ENCODE data around the gene PADI3.

PADI3 gene, protein sequence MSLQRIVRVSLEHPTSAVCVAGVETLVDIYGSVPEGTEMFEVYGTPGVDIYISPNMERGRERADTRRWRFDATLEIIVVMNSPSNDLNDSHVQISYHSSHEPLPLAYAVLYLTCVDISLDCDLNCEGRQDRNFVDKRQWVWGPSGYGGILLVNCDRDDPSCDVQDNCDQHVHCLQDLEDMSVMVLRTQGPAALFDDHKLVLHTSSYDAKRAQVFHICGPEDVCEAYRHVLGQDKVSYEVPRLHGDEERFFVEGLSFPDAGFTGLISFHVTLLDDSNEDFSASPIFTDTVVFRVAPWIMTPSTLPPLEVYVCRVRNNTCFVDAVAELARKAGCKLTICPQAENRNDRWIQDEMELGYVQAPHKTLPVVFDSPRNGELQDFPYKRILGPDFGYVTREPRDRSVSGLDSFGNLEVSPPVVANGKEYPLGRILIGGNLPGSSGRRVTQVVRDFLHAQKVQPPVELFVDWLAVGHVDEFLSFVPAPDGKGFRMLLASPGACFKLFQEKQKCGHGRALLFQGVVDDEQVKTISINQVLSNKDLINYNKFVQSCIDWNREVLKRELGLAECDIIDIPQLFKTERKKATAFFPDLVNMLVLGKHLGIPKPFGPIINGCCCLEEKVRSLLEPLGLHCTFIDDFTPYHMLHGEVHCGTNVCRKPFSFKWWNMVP

DNA sequence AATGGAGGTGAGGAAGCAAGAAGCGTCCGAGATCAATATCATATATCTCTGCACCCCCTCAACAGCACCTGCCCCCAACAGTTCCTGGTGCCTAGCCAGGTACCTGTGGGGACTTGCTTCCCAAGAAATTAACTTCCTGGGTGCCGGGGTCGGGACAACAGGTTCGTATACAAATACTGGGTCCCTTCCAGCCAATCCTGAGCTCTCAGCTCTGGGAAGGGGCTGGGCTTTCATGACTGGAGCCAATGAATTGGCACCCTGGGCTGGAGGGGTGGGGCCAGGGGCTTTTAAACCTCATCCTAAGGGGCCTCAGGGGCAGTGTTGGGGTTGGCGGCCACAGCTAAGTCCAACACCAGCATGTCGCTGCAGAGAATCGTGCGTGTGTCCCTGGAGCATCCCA, at the start of gene PADI3:
Gene PADI3, plus strand, starts transcription at position 318 of the 400 bp plus-strand sequence. Its CDS starts 40 bp downstream, at position 358.
- no peak for DNase-seq
- intact Hi-C loops (cut with DNase I) = no loop called here

DNA sequence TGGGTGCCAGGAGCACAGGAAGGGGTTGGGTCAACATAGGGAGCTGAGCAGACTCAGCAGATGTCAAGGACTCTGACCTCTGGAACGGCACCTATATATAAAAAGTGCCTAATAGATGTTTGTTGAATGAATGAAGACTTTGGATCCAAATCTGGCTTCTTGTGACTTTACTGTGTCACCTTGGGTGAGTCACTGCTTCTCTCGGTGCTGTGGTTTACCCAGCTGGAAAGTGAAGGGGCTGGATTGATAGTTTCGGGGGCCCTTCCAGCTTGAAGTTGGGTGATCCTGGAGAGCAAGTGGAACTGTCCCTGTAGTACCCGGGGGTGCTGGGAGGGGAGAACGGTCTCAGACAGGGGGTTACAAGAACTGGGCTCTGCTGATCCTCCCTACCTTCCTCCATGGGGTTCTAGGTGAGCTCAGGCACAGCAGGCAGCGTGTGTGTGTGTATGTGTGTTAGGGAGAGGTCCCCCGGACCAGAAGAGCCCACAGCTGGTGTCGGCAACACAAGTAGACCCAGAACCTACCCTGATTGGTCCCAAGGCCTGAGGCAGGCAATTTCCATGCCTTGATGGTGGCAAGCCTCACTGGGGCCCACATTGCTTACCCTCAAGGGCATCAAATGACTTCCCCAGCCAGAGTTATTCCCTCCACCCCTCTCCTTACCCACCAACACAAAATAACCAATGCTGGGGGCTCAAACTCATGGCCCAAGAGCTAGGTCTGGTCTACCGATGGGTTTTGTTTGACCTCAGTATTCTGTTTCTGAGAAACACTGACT, 49.4 kb upstream of the PADI3 start:
- intact Hi-C loops (cut with DNase I) = loop anchor here (10.0 kb wide), 1 partner anchor 55 kb away; no protein-coding TSS in a partner anchor
- DNase-seq = peak in 8 of 42 donors; percentile 0 to 23 (median 2)

GRCh38 chr1:17200246-17200645, 48.7 kb upstream of the PADI3 start:
- intact Hi-C loops (cut with DNase I) = loop anchor here (10.0 kb wide), 1 partner anchor 55 kb away; no protein-coding TSS in a partner anchor
- peak in 1 of 42 donors; percentile 1 for DNase-seq

DNA sequence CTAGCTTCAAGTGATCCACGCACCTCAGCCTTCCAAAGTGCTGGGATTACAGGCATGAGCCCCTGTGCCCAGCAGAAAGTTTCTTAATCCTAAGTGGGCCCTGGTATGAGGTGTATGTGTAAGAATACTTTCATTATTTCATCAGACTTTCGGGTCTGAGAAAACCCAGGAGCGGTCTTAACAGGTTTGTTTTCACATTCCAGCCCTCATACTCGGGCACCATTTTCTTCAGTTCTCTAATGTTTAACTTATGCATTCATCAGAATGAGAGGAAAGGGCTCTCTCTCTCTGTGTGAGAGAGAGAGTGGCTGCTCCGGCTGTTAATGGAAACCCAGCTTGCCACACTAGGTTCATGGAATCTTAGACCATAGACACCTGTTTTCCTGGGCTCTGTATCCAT, 48.1 kb upstream of the PADI3 start:
- intact Hi-C loops (cut with DNase I) = loop anchor here (10.0 kb wide), 1 partner anchor 56 kb away; no protein-coding TSS in a partner anchor
- peak in 2 of 42 donors; percentile 13 to 25 for DNase-seq

DNA sequence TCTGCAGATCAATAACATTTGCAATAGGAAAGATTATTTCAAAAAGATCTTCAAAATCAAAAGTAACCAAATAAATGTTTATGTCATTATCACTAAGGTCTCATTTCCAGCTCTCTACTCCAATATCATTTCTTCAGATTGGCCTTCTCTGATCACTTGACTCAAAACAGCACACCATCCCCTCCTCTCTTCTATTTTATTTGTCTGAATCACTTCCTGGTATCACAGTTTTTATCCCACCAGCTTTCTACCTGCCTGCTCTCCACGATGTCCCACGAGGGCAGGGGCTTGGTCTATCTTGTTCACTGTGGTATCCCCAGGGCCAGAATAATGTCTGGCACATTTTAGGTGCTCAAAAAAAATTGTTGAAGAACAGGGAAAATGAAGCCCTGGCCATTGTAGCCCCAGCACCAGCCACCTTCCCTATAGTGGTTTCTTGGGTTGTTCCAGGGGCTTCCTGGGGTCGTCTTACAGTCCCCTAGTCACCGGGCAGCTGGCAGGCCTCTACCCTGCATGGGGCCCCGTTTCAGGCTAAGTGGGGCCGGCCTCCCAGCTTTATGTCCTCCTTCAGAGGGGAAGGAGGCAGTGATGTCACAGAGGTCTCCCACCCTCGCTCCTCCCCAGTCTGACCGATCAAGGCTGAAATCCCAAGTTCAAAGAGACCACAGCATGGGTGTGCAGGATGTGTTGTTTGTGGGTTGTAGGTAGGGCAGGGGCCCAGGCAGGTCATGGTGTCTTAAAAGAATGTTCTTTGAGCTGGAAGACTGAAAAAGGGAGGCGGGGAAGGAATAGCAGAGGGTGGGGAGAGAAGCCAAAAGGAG, 47.5 kb upstream of the PADI3 start:
- intact Hi-C loops (cut with DNase I) = loop anchor here (10.0 kb wide), 1 partner anchor 57 kb away; no protein-coding TSS in a partner anchor
- DNase-seq = peak in 11 of 42 donors; percentile 0 to 30 (median 8)

DNA sequence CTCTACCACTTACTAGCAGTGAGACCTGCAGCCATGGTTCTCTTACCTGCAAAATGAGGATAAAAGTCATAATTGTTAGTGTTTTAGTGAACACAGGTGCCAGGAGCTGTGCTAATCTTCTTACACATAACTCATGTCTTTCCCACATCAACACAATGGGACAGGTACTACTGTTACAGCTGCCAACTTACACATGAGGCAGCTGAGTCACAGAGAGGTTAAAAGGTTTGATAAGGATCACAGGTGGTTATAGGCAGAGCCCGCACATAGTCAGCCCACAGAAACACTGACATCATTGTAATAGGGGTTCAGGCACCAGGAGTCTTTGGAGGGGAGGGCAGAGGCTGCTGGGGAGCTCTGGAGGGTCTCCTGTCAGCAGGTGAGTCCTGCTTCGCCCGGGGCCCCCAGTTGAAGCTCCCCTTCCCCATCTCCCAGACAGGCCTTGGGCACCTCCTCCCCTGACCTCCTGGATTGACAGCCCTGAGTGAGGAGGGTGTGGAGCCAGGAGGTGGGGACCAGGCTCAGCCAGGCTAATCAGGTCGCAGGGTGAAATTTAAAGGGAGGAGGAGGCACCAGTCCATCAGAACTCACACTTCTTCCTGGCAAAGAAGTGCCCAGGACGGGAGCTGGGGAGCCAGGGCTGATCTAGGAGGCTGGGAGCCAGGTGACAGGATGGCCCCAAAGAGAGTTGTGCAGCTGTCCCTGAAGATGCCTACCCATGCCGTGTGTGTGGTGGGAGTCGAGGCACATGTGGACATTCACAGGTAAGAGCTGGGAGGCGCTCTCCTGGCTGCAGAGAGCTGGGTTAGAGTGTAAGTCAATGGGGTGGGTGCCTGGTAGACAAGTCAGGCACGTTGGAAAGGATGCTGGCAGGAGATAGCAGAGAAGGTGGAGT, 44.1 kb upstream of the PADI3 start, which contains the start of gene PADI1:
Gene PADI1, plus strand, starts transcription at position 583 of the 895 bp plus-strand sequence. Its CDS starts 90 bp downstream, at position 673.
- no peak for DNase-seq
- intact Hi-C loops (cut with DNase I) = loop anchor here (10.0 kb wide), 1 partner anchor 60 kb away; no protein-coding TSS in a partner anchor

DNA sequence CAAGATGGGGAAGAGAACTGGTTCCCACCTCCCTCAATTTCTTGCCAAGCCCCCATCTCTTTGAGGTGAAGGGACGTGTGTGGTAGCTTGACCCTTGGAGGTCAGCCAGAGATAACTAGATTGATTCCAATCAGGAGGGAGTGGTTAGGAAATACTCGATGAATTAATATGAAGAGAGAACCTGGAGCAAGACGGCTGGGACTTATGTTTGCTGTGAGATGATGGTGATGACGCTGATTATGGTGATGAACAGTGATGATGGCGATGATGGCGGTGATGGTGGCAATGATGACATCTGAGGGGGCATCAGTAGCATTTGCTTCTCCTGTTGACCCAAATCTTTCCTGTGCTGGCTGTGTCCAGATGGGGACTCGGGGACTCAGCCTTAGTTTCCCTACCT, 43.2 kb upstream of the PADI3 start:
- intact Hi-C loops (cut with DNase I) = loop anchor here (10.0 kb wide), 1 partner anchor 61 kb away; no protein-coding TSS in a partner anchor
- no peak for DNase-seq

GRCh38 chr1:17206196-17206595, 42.7 kb upstream of the PADI3 start:
- no peak for DNase-seq
- intact Hi-C loops (cut with DNase I) = loop anchor here (10.0 kb wide), 1 partner anchor 61 kb away; no protein-coding TSS in a partner anchor

DNA sequence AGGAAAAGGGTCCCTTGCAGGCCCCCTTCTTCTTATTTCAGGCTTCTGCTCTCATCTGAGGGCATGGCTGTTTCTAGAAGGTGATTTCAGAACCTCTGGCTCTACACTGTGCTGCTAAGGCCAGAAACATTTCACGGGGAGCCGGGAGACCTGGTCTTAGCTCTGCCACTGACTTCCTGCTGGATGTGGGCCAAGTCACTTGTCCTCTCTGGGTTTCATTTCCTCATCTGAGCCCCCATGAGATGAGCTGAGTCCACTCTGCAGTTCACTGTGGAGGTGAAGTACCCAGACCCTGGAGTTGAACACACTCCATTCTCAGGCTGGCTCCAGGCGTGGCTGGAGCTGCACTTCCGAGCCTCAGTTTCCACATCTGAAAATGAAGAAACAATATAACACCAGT, 41.9 kb upstream of the PADI3 start:
- intact Hi-C loops (cut with DNase I) = loop anchor here (10.0 kb wide), 1 partner anchor 62 kb away; no protein-coding TSS in a partner anchor
- DNase-seq = peak in 39 of 42 donors; percentile 8 to 70 (median 45)

- intact Hi-C loops (cut with DNase I) = loop anchor here (10.0 kb wide), 1 partner anchor 63 kb away; no protein-coding TSS in a partner anchor
Measured at GRCh38 chr1:17207540-17207939, 41.4 kb upstream of the PADI3 start.

GRCh38 chr1:17207966-17208418, 40.9 kb upstream of the PADI3 start:
- intact Hi-C loops (cut with DNase I) = loop anchor here (10.0 kb wide), 1 partner anchor 63 kb away; no protein-coding TSS in a partner anchor
- no peak for DNase-seq

More at GRCh38 chr1:17207540-17207939, 41.4 kb upstream of the PADI3 start:
- DNase-seq = peak in 14 of 42 donors; percentile 6 to 45 (median 18)

- no peak for DNase-seq
- intact Hi-C loops (cut with DNase I) = loop anchor here (10.0 kb wide), 1 partner anchor 64 kb away; no protein-coding TSS in a partner anchor
Measured at GRCh38 chr1:17208546-17208945, 40.4 kb upstream of the PADI3 start.

DNA sequence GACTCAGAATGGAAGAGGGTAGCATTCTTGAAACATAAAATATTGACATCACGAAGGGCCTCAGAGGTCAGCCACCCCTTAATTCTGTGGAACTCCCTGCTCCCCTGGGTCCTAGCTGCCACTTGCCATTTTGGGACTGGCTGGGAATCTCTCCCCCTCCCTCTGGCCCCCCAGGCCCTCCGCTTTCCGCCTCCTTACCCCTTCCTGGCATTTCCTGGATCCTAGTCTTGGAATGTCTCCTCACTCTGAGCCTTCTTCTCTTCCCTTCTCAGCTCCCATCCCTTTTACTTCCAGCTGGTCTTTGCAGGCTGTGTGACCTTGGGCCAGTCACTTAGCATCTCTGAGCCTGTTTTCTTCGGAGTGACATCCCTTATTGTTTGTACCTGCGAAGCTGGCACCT, 39.5 kb upstream of the PADI3 start:
- DNase-seq = no peak
- intact Hi-C loops (cut with DNase I) = loop anchor here (10.0 kb wide), 1 partner anchor 65 kb away; no protein-coding TSS in a partner anchor

DNA sequence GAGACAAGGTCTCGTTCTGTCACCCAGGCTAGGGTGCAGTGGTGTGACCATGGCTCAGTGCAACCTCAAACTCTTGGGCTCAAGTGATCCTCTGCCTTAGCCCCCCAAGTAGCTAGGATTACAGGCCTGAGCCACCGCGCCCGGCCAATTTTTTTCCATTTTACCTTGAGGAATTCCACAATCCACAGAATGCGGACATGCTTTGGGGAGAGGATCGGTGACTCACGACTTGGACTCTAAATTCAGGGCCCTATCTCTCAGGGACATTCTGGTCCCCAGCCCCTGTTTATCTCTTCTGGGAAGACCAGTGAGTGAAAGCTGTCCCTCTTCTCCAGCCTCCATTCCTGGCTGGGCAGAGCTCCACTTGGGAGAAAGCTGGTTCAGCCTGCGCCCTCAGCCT, 38.7 kb upstream of the PADI3 start:
- DNase-seq = no peak
- intact Hi-C loops (cut with DNase I) = no loop called here

- DNase-seq = no peak
- intact Hi-C loops (cut with DNase I) = no loop called here
Measured at GRCh38 chr1:17211377-17211776, 37.5 kb upstream of the PADI3 start.

DNA sequence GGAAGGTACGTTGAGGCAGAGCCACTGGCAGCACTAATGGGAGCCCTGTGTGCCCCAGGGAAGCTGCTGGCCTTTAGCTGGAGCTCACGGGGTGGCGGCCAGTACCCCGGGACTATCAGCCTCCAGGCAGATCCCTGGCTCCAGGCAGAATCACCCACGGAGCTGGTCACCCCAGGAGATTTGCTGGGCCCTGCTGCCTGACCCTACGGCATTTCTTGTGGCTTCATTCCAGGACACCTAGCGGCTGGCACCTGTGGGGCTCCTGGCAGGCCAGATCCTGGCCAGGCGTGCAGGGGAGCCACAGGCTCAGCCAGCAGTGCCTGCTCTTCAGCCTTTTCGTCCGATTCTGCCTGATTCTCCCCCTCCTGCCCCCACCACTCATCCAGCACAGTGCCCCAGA, 36.9 kb upstream of the PADI3 start:
- intact Hi-C loops (cut with DNase I) = no loop called here

More for the DNA sequence above, 36.9 kb upstream of the PADI3 start:
- no peak for DNase-seq
